Suprapubic skin (tissue), 4 donors: ENCODE results near the gene CRYBG3. TPM values are rescaled to one million over a fixed set of nuclear protein-coding genes. Genes with fewer than 3 reads are reported as not detected.

Experiments
- DNase-seq, 2 donors: peaks; one replicate each; pipeline ENCODE4 v3.0.0-alpha.2; 2019; ENCODE audit warnings: low spot score in 2 of 2
- H3K27ac ChIP-seq: fragments of 200-600 bp; sonication (generic); one replicate; pipeline ENCODE4 v1.5.1; 2019
- H3K27me3 ChIP-seq: fragments of 200-600 bp; sonication (generic); one replicate; pipeline ENCODE4 v1.5.1; 2019
- H3K36me3 ChIP-seq: fragments of 200-600 bp; sonication (generic); one replicate; pipeline ENCODE4 v1.5.1; 2019
- H3K4me1 ChIP-seq: fragments of 200-600 bp; sonication (generic); one replicate; pipeline ENCODE4 v1.5.1; 2019
- H3K4me3 ChIP-seq: fragments of 200-600 bp; sonication (generic); one replicate; pipeline ENCODE4 v1.5.1; 2019; ENCODE audit warnings: mild to moderate bottlenecking
- H3K9me3 ChIP-seq: fragments of 200-600 bp; sonication (generic); one replicate; pipeline ENCODE4 v1.5.1; 2019
- EP300 ChIP-seq: sonication (generic); formaldehyde crosslinking; IDR thresholded peaks from one replicate; pipeline ENCODE4 v1.6.1; 2017; ENCODE audit warnings: antibody characterized with exemption
- POLR2A ChIP-seq, 2 donors: fragments of 450-650 bp; IDR thresholded peaks; one replicate each; pipeline ENCODE4 v1.6.1; 2017; ENCODE audit warnings: antibody characterized with exemption in 2 of 2, mild to moderate bottlenecking in 2 of 2, moderate library complexity in 2 of 2
- POLR2AphosphoS5 ChIP-seq, 3 donors: sonication (generic); formaldehyde crosslinking; IDR thresholded peaks; one replicate each; pipeline ENCODE4 v1.6.1; 2017; ENCODE audit warnings: antibody characterized with exemption in 3 of 3
- WGBS: methylation state at CpG from one replicate; pipeline ENCODE4 v1.1.5; 2018; 5-methylcytosine and 5-hydroxymethylcytosine counted together
- total RNA-seq, 4 donors: library from RNA; depleted of rRNA; stranded (reverse); fragments of >200 nt; gene quantifications; one replicate each; pipeline ENCODE4 v1.1.0, GENCODE V29; 2016
- TF ChIP-seq, protein P1 (sequence below), 2 donors: fragments of 200-600 bp in 1 of 2; fragments of 450-650 bp in 1 of 2; sonication (generic) in 1 of 2; IDR thresholded peaks; one replicate each; pipeline ENCODE4 v1.5.1; 2016 to 2019; ENCODE audit warnings: antibody characterized with exemption in 2 of 2, mild to moderate bottlenecking in 1 of 2, moderate library complexity in 1 of 2

Gene CRYBG3
- total RNA-seq, 4 donors from 2014 or later: 28.8 to 49.6 (median 33.3) TPM

DNA sequence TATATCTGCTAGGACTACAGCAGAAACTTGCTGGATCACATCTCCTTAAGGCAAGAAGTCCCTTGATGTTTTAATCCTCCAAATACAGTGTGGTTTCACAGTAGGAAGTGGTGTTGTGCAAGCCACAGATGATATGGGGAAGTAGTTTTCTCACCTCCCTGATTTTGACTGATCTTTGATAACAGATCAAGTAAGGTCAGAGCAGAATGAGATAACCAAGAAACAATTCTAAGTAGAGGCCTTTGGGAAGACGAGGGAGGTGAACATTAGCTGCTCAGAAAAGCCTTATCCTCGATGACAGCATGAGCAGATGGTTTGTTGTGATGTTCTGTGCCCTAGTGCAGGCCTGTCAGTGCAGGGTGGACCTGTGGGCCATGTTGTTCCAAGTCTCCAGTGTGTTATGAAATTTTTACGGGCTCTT lies 89.1 kb downstream of the CRYBG3 start:
- no peak overlapping the region for H3K4me3 ChIP-seq
- no peaks in the 10 kb centered on the region for H3K9me3 ChIP-seq

DNA sequence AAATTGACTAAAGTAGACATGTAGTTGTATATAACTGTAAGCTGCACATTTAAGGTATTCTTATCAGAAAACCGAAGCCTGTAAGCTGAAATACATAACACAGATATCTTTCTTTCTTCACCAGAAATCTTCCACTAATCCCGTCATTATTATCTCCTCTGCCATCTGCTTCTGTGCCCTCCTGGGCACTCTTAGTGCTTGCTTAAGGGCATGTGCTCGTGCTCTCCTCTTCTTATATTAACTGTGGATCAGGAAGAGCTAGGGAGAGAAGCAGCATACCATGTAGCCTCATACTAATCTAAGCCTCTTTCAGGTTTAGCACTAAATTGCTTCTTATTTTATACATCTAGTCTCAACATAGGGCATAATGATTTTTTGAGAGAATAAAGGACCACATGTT lies 89.6 kb downstream of the CRYBG3 start:
- no peak overlapping the region for H3K27ac ChIP-seq
- 81% methylated on average over 3 of the region's 3 CpGs for WGBS

More for the DNA sequence above, 89.1 kb downstream of the CRYBG3 start:
- Histone ChIP-seq H3K27ac (no peak overlapping the region), H3K27me3 (no peaks in the 10 kb centered on the region), H3K4me1 (peaks cover 20% of the 10 kb centered on the region), H3K36me3 (peaks cover 14% of the 10 kb centered on the region)
- DNase-seq: no peak
- 60% methylated on average over 3 of the region's 3 CpGs for WGBS
- no peak for TF ChIP-seq EP300
- no peak for TF ChIP-seq POLR2A (IDR thresholded peaks at IDR 0.05)
- TF ChIP-seq, protein P1, sequence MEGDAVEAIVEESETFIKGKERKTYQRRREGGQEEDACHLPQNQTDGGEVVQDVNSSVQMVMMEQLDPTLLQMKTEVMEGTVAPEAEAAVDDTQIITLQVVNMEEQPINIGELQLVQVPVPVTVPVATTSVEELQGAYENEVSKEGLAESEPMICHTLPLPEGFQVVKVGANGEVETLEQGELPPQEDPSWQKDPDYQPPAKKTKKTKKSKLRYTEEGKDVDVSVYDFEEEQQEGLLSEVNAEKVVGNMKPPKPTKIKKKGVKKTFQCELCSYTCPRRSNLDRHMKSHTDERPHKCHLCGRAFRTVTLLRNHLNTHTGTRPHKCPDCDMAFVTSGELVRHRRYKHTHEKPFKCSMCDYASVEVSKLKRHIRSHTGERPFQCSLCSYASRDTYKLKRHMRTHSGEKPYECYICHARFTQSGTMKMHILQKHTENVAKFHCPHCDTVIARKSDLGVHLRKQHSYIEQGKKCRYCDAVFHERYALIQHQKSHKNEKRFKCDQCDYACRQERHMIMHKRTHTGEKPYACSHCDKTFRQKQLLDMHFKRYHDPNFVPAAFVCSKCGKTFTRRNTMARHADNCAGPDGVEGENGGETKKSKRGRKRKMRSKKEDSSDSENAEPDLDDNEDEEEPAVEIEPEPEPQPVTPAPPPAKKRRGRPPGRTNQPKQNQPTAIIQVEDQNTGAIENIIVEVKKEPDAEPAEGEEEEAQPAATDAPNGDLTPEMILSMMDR (IDR thresholded peaks at IDR 0.05): no peak
- TF ChIP-seq POLR2AphosphoS5 (IDR thresholded peaks at IDR 0.05): no peak

DNA sequence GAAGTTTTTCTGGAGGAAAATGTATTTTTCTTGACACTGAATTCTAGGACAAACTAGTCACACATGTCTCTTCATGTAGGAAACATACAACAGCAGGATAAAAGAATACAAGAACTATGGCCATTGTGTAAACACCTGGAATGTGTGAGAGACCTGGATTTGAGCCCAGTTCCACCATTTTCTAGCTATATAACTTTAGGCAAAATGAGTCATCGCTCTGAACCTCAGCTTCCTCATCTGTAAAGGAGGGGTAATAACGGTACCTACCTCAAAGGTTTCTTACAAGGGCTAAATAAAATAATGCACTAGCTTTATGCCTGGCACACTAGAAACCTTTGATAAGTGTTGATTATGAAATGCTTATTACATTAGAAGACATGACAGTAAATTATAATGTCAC lies 92.6 kb downstream of the CRYBG3 start:
- peaks cover 21% of the 10 kb centered on the region for H3K36me3 ChIP-seq
- H3K4me1 ChIP-seq: peaks cover 30% of the 10 kb centered on the region
- H3K27ac ChIP-seq: no peak overlapping the region
- TF ChIP-seq POLR2A (IDR thresholded peaks at IDR 0.05): no peak
- TF ChIP-seq, protein P1 (IDR thresholded peaks at IDR 0.05): no peak
- TF ChIP-seq POLR2AphosphoS5 (IDR thresholded peaks at IDR 0.05): no peak
- no peak for TF ChIP-seq EP300
- H3K27me3 ChIP-seq: no peaks in the 10 kb centered on the region
- no peak for DNase-seq
- H3K9me3 ChIP-seq: no peaks in the 10 kb centered on the region
- H3K4me3 ChIP-seq: no peak overlapping the region
- 55% methylated on average over 2 of the region's 2 CpGs for WGBS

More for the DNA sequence above, 89.6 kb downstream of the CRYBG3 start:
- Histone ChIP-seq H3K27me3 (no peaks in the 10 kb centered on the region), H3K36me3 (peaks cover 19% of the 10 kb centered on the region), H3K4me1 (peaks cover 20% of the 10 kb centered on the region), H3K9me3 (no peaks in the 10 kb centered on the region), H3K4me3 (no peak overlapping the region)
- DNase-seq: no peak
- TF ChIP-seq POLR2AphosphoS5 (IDR thresholded peaks at IDR 0.05) (no peak), POLR2A (IDR thresholded peaks at IDR 0.05) (no peak), EP300 (no peak)

DNA sequence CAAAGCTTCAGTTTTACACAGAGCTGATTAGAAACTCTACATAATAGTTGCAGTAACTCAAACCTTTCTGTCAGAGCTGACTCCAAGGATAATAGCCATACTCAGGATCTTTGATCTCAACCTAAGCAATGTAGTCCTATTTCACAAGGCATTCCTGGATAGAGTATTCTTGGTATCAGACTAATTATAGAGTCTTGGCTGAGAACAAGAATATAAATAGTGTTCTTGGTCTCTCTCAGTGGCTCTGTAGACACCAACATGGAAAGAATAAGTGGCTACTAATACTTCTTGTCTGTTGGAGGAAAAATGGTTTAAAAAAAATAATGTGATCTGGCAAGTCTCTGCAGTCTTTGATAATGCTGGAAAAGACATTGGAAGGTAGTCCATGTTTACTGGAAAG lies 94.8 kb downstream of the CRYBG3 start:
- no peaks in the 10 kb centered on the region for H3K9me3 ChIP-seq
- peaks cover 19% of the 10 kb centered on the region for H3K4me1 ChIP-seq
- no peak overlapping the region for H3K27ac ChIP-seq
- no peak overlapping the region for H3K4me3 ChIP-seq
- no peak for DNase-seq
- H3K27me3 ChIP-seq: no peaks in the 10 kb centered on the region
- peaks cover 27% of the 10 kb centered on the region for H3K36me3 ChIP-seq
- TF ChIP-seq POLR2A (IDR thresholded peaks at IDR 0.05): no peak
- no peak for TF ChIP-seq EP300
- TF ChIP-seq, protein P1 (IDR thresholded peaks at IDR 0.05): no peak
- TF ChIP-seq POLR2AphosphoS5 (IDR thresholded peaks at IDR 0.05): no peak

DNA sequence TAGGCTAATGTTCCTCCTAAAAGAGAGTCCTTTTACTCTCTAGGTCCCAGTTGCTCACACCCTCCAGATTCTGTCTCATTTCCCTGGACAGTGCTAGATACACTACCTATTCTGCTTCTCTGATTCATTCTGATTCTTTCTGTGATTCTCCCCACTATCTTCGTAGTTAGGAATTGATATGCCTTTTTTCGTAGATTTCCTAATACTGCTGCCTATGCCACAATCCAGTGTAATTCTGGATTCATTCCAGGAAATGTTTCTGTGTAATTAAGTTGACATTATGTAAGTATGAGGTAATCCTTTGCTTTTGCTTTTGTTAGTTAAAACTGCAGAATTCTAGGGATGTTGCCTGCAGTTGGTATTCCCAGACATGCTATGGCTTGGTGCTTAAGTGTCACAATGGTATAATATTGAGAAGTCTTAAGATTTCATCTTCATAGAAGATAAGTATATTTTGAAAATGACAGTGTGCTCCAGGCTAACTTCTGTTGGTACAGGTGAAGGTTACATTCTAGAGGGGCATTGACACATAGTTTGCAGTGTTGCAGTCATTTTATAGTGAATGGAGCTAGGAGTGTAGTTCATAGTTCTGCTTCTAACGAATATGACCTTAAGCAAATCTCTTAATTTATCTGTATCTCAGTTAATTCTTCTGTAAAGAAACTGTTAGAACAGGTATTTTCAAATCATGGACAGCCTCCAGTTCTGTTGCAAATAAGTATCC lies 96.2 kb downstream of the CRYBG3 start:
- Histone ChIP-seq H3K36me3 (peaks cover 27% of the 10 kb centered on the region), H3K27me3 (no peaks in the 10 kb centered on the region), H3K27ac (no peak overlapping the region), H3K9me3 (no peaks in the 10 kb centered on the region), H3K4me1 (peaks cover 19% of the 10 kb centered on the region), H3K4me3 (no peak overlapping the region)
- DNase-seq: no peak
- WGBS: 40% methylated on average over 3 of the region's 3 CpGs
- TF ChIP-seq, protein P1 (IDR thresholded peaks at IDR 0.05): no peak
- no peak for TF ChIP-seq POLR2A (IDR thresholded peaks at IDR 0.05)
- no peak for TF ChIP-seq EP300
- TF ChIP-seq POLR2AphosphoS5 (IDR thresholded peaks at IDR 0.05): no peak
